Measurements from ENCODE around the gene ALPP.

The ALPP gene

DNA sequence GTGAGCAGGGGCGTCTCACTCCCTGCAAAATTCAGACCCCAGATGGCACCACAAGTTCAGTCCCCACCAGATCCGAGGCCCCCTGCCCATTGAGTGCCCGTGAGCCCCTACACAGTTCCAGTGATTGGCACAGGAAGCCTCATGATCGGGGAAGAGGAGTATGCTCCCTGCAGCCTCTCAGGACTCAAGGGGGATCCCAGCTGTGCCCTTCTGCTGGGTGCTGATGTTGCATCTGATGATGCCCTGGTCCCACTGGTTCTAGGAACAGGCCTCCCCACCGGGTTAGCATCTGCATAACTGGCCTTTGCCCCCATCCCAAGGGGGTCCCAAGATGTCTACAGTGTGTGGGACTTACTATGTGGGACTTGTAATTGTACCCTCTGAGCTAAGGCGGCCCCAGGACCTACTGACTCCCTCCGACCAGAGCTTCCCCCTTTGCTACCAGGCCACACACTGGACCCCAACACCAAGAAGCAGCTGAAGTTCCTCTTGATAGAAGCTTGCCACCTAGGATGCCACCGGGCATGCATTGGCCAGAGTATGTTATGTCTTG lies 36.7 kb downstream of the ALPP start:
- TF ChIP-seq, protein P1, sequence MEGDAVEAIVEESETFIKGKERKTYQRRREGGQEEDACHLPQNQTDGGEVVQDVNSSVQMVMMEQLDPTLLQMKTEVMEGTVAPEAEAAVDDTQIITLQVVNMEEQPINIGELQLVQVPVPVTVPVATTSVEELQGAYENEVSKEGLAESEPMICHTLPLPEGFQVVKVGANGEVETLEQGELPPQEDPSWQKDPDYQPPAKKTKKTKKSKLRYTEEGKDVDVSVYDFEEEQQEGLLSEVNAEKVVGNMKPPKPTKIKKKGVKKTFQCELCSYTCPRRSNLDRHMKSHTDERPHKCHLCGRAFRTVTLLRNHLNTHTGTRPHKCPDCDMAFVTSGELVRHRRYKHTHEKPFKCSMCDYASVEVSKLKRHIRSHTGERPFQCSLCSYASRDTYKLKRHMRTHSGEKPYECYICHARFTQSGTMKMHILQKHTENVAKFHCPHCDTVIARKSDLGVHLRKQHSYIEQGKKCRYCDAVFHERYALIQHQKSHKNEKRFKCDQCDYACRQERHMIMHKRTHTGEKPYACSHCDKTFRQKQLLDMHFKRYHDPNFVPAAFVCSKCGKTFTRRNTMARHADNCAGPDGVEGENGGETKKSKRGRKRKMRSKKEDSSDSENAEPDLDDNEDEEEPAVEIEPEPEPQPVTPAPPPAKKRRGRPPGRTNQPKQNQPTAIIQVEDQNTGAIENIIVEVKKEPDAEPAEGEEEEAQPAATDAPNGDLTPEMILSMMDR (IDR thresholded peaks at IDR 0.05; ENCODE audit: insufficient read depth, low read length, missing control alignments): no peak
- CTCF ChIA-PET: interaction anchor here (1.1 kb wide), 1 partner anchor 24 kb away, joined by 3 read pairs; no protein-coding TSS in a partner anchor
- POLR2A ChIA-PET: no interaction called here
- no peak for DNase-seq (ENCODE audit: low read depth, low spot score)
- no peak overlapping the region for H3K4me3 ChIP-seq (ENCODE audit: low read depth, low read length)

DNA sequence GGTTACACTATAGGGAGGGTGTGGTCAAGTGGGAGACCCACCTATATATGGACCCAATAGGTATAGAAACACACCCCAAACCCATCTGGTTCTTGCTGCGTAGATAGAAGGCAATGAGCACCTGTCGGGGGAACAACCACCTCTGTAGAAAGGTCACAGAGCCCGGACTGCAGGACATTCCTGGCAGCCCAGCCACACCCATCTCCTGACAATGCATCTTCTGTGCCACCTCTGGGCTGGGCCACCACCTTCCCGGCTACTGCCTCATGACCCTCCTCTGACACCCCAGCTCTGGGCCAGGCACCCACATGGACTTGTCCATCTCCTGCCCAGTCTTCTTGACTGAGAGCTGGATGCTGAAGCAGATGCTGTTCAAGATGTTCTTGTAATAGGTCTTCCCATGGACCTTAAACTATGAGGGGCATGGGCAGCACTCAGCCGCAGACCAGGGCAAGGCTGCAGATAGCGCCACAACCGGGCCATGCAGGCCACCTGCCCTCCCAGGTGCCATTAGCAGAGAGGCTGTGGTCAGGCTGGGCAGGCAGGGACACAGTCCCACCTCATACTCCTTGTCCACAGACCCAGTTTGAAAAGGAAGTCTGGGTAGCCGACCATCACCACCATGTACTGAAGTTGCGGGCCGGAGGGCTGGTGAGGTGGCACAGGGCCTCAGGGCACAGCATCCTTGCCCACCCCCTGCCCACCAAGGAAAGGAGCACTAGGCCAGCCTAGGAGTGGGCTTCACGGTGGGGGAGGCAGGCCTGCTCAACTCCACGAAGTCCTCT lies 37.4 kb downstream of the ALPP start:
- DNase-seq (ENCODE audit: low read depth, low spot score): no peak
- ChIA-PET CTCF (interaction anchor here (1.1 kb wide), 1 partner anchor 23 kb away, joined by 3 read pairs; no protein-coding TSS in a partner anchor), POLR2A (no interaction called here)
- no peak overlapping the region for H3K4me3 ChIP-seq (ENCODE audit: low read depth, low read length)
- TF ChIP-seq, protein P1 (IDR thresholded peaks at IDR 0.05; ENCODE audit: insufficient read depth, low read length, missing control alignments): no peak

DNA sequence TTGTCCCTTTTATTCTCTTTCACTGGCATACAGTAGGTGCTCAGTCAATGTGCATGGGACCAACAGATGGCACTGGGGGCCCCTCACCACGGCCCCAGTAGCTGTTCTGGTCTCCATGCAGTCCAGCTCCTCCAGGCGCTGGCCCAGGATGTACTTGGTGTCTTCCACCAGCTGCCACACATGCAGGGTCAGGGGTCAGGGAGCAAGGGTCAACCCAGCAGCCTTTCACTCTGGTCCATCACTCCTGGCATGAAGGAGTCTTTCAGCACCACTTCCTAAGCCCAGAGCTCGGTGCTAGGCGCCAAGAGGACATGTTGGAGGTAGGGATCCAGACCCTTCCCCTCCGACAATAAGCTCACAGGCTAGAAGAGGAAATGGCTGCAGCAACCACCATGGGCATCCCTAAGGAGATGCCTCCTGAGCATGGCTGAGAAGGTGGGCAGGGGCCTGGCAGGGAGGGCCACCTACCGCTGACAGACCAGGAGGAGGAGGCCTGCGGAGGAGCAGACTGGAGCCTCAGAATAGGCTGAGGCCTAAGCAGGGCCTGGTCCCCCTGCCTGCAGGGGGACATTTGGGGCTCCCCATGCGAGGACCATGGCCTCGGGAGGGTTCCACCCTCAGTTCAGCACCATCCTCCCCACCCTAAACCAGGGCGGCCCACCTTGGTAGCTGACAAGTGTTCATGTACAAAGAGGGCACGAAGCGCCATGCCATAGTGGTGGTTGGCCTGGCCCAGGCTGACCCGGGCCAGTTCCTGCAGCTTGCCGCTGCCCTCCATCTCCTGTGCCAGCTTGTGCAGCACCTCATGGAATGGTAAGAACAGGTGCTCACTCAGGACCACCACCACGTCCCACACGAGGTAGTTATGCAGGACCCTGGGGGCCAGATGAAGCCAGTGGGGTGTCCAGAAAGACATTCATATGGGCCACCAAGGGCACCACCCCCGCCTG lies 38.2 kb downstream of the ALPP start:
- ChIA-PET CTCF (interaction anchor here (1.7 kb wide), 1 partner anchor 23 kb away, joined by 4 read pairs; no protein-coding TSS in a partner anchor), POLR2A (no interaction called here)
- no peak overlapping the region for H3K4me3 ChIP-seq (ENCODE audit: low read depth, low read length)
- TF ChIP-seq, protein P1 (IDR thresholded peaks at IDR 0.05; ENCODE audit: insufficient read depth, low read length, missing control alignments): no peak
- no peak for DNase-seq (ENCODE audit: low read depth, low spot score)

DNA sequence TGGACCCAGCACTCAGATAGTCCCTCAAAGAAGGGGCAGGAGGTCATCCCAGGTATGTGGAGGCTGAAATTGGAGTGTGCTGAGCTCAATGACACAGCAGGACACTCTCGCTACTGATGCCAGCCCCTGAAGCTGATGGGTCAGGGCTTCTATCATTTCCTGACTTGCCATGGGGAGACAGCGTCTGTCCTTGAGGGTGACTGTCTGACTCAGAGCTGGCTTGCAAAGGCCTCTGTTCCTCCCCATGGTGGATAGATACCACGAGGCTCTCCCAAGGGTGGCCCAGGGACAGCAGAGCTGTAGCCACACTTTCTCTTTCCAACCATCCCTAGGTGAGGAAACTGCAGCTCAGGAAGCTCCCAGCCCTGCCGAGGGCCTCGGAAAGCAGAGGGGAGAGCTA lies 38.9 kb downstream of the ALPP start:
- TF ChIP-seq, protein P1 (IDR thresholded peaks at IDR 0.05; ENCODE audit: insufficient read depth, low read length, missing control alignments): no peak
- ChIA-PET CTCF (interaction anchor here (1.7 kb wide), 1 partner anchor 22 kb away, joined by 4 read pairs; no protein-coding TSS in a partner anchor), POLR2A (no interaction called here)
- no peak for DNase-seq (ENCODE audit: low read depth, low spot score)
- no peak overlapping the region for H3K4me3 ChIP-seq (ENCODE audit: low read depth, low read length)

DNA sequence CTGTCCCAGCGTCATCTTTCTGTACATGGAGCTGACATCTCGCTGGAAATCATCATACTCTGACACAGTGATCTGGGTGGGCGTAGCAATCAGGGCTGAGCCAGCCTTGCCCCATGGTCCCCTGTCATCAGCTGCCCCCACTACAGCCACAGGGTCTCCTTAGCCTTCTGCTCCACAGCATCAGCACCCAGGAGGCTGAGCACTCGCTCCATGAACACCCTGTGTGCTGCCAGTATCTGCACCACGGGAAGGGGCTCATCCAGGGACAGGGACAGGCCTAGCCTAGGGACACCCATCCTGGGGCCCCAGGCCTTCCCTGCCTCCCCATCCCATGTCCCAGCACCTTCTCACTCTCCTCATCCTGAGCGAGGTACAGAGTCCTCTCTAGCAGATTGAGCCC lies 39.5 kb downstream of the ALPP start:
- CTCF ChIA-PET: interaction anchor here (1.7 kb wide), 1 partner anchor 21 kb away, joined by 4 read pairs; no protein-coding TSS in a partner anchor
- H3K4me3 ChIP-seq (ENCODE audit: low read depth, low read length): no peak overlapping the region
- TF ChIP-seq, protein P1 (IDR thresholded peaks at IDR 0.05; ENCODE audit: insufficient read depth, low read length, missing control alignments): no peak
- POLR2A ChIA-PET: no interaction called here
- DNase-seq (ENCODE audit: low read depth, low spot score): no peak
